Neural progenitor cell (in vitro differentiated cells): ENCODE data around the gene PBX1.

ENCODE experiments used
- EZH2 ChIP-seq: fragments of 200-600 bp; sonication (generic); IDR thresholded peaks from 2 replicates; pipeline ENCODE4 v1.6.1; 2017; ENCODE audit warnings: antibody characterized with exemption, mild to moderate bottlenecking, moderate library complexity
- EZH2phosphoT487 ChIP-seq: fragments of 200-600 bp; sonication (generic); IDR thresholded peaks from 2 replicates; pipeline ENCODE4 v1.6.1; 2017; ENCODE audit warnings: antibody characterized with exemption
- TF ChIP-seq, protein P1 (sequence below): fragments of 200-600 bp; sonication (generic); IDR thresholded peaks from 2 replicates; pipeline ENCODE4 v1.5.1; 2017; ENCODE audit warnings: antibody characterized with exemption, mild to moderate bottlenecking

- TF ChIP-seq, protein P1, sequence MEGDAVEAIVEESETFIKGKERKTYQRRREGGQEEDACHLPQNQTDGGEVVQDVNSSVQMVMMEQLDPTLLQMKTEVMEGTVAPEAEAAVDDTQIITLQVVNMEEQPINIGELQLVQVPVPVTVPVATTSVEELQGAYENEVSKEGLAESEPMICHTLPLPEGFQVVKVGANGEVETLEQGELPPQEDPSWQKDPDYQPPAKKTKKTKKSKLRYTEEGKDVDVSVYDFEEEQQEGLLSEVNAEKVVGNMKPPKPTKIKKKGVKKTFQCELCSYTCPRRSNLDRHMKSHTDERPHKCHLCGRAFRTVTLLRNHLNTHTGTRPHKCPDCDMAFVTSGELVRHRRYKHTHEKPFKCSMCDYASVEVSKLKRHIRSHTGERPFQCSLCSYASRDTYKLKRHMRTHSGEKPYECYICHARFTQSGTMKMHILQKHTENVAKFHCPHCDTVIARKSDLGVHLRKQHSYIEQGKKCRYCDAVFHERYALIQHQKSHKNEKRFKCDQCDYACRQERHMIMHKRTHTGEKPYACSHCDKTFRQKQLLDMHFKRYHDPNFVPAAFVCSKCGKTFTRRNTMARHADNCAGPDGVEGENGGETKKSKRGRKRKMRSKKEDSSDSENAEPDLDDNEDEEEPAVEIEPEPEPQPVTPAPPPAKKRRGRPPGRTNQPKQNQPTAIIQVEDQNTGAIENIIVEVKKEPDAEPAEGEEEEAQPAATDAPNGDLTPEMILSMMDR, result no peak
- TF ChIP-seq EZH2, result no peak
- TF ChIP-seq EZH2phosphoT487, result no peak
Observed at GRCh38 chr1:164667600-164667999, 108.6 kb downstream of the PBX1 start.
